Measurements from ENCODE around the gene ATF4.
A peak's percentile ranks its signal among the peaks of the same experiment; 100 is the strongest.

The ATF4 gene

GRCh38 chr22:39514373-39514973 is 5.9 kb upstream of the ATF4 start:
- Histone ChIP-seq H3K27ac (ENCODE audit: extremely low read depth, low read depth, low read length) (no peak overlapping the region), H3K36me3 (ENCODE audit: control insufficient read depth in 2 of 2, insufficient read depth in 1 of 2, low read length in 2 of 2) (peaks cover 56 to 81% of the 10 kb centered on the region in 2 experiments), H3K9me3 (ENCODE audit: control insufficient read depth, insufficient read depth, low read depth, low read length) (no peaks in the 10 kb centered on the region), H3K4me3 (ENCODE audit: low read depth, low read length) (no peak overlapping the region), H3K4me1 (ENCODE audit: control insufficient read depth, insufficient read depth, low read length) (0 out of 2 replicates have a peak, but pooled peaks cover 5% of the 10 kb centered on the region)
- ChIA-PET POLR2A (interaction anchor here (0.5 to 1.2 kb wide), 6 partner anchors 9 to 24 kb away, joined by 3 to 4 read pairs (median 3); partner anchors contain the start of gene MIEF1), CTCF (interaction anchor here (0.5 to 5.4 kb wide), 16 partner anchors 9 to 380 kb away, joined by 3 to 84 read pairs (median 5); partner anchors contain the start of genes MIEF1 and RPS19BP1)
- peak; percentile 64 for TF ChIP-seq CTCF (tag by site-specific recombination; IDR thresholded peaks at IDR 0.05)
- no peak for TF ChIP-seq HOXA7 (CRISPR knock-in tag; IDR thresholded peaks at IDR 0.05; ENCODE audit: borderline replicate concordance)
- no peak for TF ChIP-seq ZNF324 (tag by site-specific recombination; IDR thresholded peaks at IDR 0.05)
- TF ChIP-seq ZNF157 (tag by site-specific recombination; IDR thresholded peaks at IDR 0.05) = no peak

GRCh38 chr22:39515266-39516050 is 4.9 kb upstream of the ATF4 start:
- ChIA-PET POLR2A (interaction anchor here (0.7 to 3.6 kb wide), 7 partner anchors 8 to 25 kb away, joined by 3 to 25 read pairs (median 4); partner anchors contain the start of genes MIEF1 and RPS19BP1), CTCF (interaction anchor here (0.6 to 5.4 kb wide), 15 partner anchors 8 to 348 kb away, joined by 3 to 84 read pairs (median 6); partner anchors contain the start of genes MIEF1 and RPS19BP1)
- 0 out of 2 replicates have a peak, but pooled peaks cover 5% of the 10 kb centered on the region for H3K4me1 ChIP-seq (ENCODE audit: control insufficient read depth, insufficient read depth, low read length)
- H3K27ac ChIP-seq (ENCODE audit: extremely low read depth, low read depth, low read length) = no peak overlapping the region
- peaks cover 49 to 72% of the 10 kb centered on the region in 2 experiments for H3K36me3 ChIP-seq (ENCODE audit: control insufficient read depth in 2 of 2, insufficient read depth in 1 of 2, low read length in 2 of 2)
- H3K4me3 ChIP-seq (ENCODE audit: low read depth, low read length) = no peak overlapping the region
- TF ChIP-seq ZXDB (tag by site-specific recombination; IDR thresholded peaks at IDR 0.05) (no peak), INSM2 (tag by site-specific recombination; IDR thresholded peaks at IDR 0.05) (no peak), SP3 (tag by site-specific recombination; IDR thresholded peaks at IDR 0.05) (no peak), ZNF132 (tag by site-specific recombination; IDR thresholded peaks at IDR 0.05; ENCODE audit: borderline replicate concordance) (no peak), ZNF184 (tag by site-specific recombination; IDR thresholded peaks at IDR 0.05) (no peak), ZNF658 (tag by site-specific recombination; IDR thresholded peaks at IDR 0.05) (no peak), ZNF791 (tag by site-specific recombination; IDR thresholded peaks at IDR 0.05) (no peak), ZNF624 (tag by site-specific recombination; IDR thresholded peaks at IDR 0.05) (no peak), ZNF558 (tag by site-specific recombination; IDR thresholded peaks at IDR 0.05) (no peak), ATF2 (tag by site-specific recombination; IDR thresholded peaks at IDR 0.05; ENCODE audit: low read depth) (no peak), ZNF560 (tag by site-specific recombination; IDR thresholded peaks at IDR 0.05; ENCODE audit: borderline replicate concordance) (no peak), ZNF202 (tag by site-specific recombination; IDR thresholded peaks at IDR 0.05; ENCODE audit: borderline replicate concordance) (no peak)
- no peaks in the 10 kb centered on the region for H3K9me3 ChIP-seq (ENCODE audit: control insufficient read depth, insufficient read depth, low read depth, low read length)
